ENCODE results near the gene MED22.

DNA sequence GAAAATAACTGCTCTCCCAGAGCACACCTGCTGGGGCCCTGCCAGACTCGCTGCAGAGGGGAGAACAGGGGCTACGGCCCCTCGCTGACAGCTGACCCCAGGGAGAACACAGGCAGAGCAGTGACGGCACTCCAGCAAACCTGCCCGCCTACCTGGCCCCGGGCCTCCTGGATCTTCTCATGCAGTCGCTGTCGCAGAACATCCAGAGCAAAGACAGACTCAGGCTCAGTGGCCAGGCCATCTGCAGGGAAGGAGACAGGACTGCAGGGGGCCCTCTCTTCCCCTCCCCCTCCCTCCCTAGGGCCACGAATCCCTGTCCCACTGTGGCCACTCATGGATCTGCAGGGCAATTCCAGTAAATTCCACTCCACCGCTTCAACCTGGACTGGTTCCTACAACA is 14.4 kb downstream of the MED22 start:
- TF ChIP-seq EZH2 (IDR thresholded peaks at IDR 0.05; ENCODE audit: low read depth, unreplicated experiment) (no peak), CREB1 (CRISPR knock-in tag; IDR thresholded peaks at IDR 0.05; ENCODE audit: low read depth) (no peak), POLR2AphosphoS5 (IDR thresholded peaks at IDR 0.05; ENCODE audit: low read depth) (no peak), CTCF (conservative IDR thresholded peaks at IDR 0.05; ENCODE audit: low read depth in 2 of 2) (0 out of 4 replicates have a peak, but pooled peaks of 1 of the 2 experiments have one; percentile 0)
